Vagina (tissue), 2 donors: ENCODE data around the gene CORO6.

Experiments
- CTCF ChIP-seq, 3 experiments: fragments of 450-650 bp in 2 of 3; fragments of 200-600 bp in 1 of 3; sonication (generic) in 1 of 3; IDR thresholded peaks; one replicate each; pipeline ENCODE4 v1.5.1; 2017 to 2019; ENCODE audit warnings: antibody characterized with exemption in 3 of 3, mild to moderate bottlenecking in 2 of 3, moderate library complexity in 2 of 3
- POLR2A ChIP-seq, 2 donors: fragments of 450-650 bp; IDR thresholded peaks; one replicate each; pipeline ENCODE4 v1.6.1; 2017; ENCODE audit warnings: antibody characterized with exemption in 2 of 2, mild to moderate bottlenecking in 2 of 2, moderate library complexity in 2 of 2

GRCh38 chr17:29571486-29571882 is 51.2 kb downstream of the CORO6 start:
- TF ChIP-seq POLR2A (IDR thresholded peaks at IDR 0.05) (no peak), CTCF (IDR thresholded peaks at IDR 0.05) (no peak)
